Endothelial cell of umbilical vein (primary cell): ENCODE measurements around the gene MAT2A.

Experiments used
- POLR2AphosphoS5 ChIP-seq: IDR thresholded peaks from 2 replicates; pipeline ENCODE4 v1.6.1; 2012; ENCODE audit warnings: low read depth, mild to moderate bottlenecking, control low read depth, low read length, moderate library complexity; ENCODE audit not compliant: insufficient read depth
- TF ChIP-seq, protein P1 (sequence below), 2 donors: IDR thresholded peaks; 1 replicate in 1 of 2; 2 replicates in 1 of 2; pipeline ENCODE4 v1.5.1; 2011; ENCODE audit warnings: low read length in 2 of 2, mild to moderate bottlenecking in 2 of 2, moderate library complexity in 2 of 2, control low read depth in 1 of 2, inconsistent platforms in 1 of 2, low read depth in 1 of 2; ENCODE audit not compliant: insufficient read depth in 1 of 2; ENCODE audit errors: extremely low read depth in 1 of 2
- TF ChIP-seq, protein P2 (sequence below): IDR thresholded peaks from 2 replicates; pipeline ENCODE4 v1.6.1; 2011; ENCODE audit not compliant: insufficient read depth, insufficient read length

DNA sequence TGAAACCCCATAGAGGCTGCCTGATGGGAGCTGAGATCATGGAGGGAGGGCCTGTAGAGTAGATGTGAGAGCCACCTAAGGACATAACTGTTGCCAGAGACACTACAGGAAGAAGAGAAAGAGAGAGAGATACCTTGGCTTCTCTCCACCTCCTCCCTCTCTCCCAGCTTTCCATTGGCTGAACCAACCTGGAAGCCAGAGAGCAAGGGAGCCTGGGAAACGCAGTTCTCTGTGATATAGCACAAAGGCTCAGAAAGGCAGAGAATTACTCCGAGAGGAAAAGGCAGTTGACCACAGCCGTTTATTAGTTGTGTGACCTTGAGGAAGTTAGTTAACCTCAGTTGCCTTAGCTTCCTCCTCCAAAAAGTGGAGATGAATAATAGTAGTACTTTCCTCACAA is 37.7 kb upstream of the MAT2A start:
- TF ChIP-seq, protein P1, sequence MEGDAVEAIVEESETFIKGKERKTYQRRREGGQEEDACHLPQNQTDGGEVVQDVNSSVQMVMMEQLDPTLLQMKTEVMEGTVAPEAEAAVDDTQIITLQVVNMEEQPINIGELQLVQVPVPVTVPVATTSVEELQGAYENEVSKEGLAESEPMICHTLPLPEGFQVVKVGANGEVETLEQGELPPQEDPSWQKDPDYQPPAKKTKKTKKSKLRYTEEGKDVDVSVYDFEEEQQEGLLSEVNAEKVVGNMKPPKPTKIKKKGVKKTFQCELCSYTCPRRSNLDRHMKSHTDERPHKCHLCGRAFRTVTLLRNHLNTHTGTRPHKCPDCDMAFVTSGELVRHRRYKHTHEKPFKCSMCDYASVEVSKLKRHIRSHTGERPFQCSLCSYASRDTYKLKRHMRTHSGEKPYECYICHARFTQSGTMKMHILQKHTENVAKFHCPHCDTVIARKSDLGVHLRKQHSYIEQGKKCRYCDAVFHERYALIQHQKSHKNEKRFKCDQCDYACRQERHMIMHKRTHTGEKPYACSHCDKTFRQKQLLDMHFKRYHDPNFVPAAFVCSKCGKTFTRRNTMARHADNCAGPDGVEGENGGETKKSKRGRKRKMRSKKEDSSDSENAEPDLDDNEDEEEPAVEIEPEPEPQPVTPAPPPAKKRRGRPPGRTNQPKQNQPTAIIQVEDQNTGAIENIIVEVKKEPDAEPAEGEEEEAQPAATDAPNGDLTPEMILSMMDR (IDR thresholded peaks at IDR 0.05; ENCODE audit: extremely low read depth in 1 of 2, insufficient read depth in 1 of 2, low read depth in 1 of 2, low read length in 2 of 2), result no peak
- no peak for TF ChIP-seq POLR2AphosphoS5
- TF ChIP-seq, protein P2, sequence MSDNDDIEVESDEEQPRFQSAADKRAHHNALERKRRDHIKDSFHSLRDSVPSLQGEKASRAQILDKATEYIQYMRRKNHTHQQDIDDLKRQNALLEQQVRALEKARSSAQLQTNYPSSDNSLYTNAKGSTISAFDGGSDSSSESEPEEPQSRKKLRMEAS, result no peak
